IMR-90 (cell line): Measurements from ENCODE around the gene TRIM41.

ENCODE experiments used
- BHLHE40 ChIP-seq: fragments of 150-350 bp; IDR thresholded peaks from 2 replicates; pipeline ENCODE4 v1.6.1; 2016; ENCODE audit warnings: mild to moderate bottlenecking, low read depth, low read length
- CEBPB ChIP-seq: IDR thresholded peaks from 2 replicates; pipeline ENCODE4 v1.6.1; 2012; ENCODE audit warnings: low read depth, low read length, improper control_type of control experiment
- CHD1 ChIP-seq: IDR thresholded peaks from 2 replicates; pipeline ENCODE4 v1.6.1; 2012; ENCODE audit warnings: low read depth, low read length, improper control_type of control experiment
- ELK1 ChIP-seq: fragments of 150-350 bp; IDR thresholded peaks from 2 replicates; pipeline ENCODE4 v1.6.1; 2016; ENCODE audit warnings: low read depth, mild to moderate bottlenecking, low read length, moderate library complexity, borderline replicate concordance
- FOS ChIP-seq: fragments of 150-350 bp; IDR thresholded peaks from 2 replicates; pipeline ENCODE4 v1.6.1; 2016; ENCODE audit warnings: low read depth, low read length
- MXI1 ChIP-seq: IDR thresholded peaks from 2 replicates; pipeline ENCODE4 v1.6.1; 2012; ENCODE audit warnings: low read depth, mild to moderate bottlenecking, low read length, moderate library complexity, borderline replicate concordance
- NFE2L2 ChIP-seq: fragments of 150-350 bp; IDR thresholded peaks from 2 replicates; pipeline ENCODE4 v1.6.1; 2016; ENCODE audit warnings: low read depth, mild to moderate bottlenecking, low read length
- POLR2A ChIP-seq: IDR thresholded peaks from 2 replicates; pipeline ENCODE4 v1.6.1; 2012; ENCODE audit warnings: mild to moderate bottlenecking, low read depth, low read length
- RAD21 ChIP-seq: IDR thresholded peaks from 2 replicates; pipeline ENCODE4 v1.6.1; 2012; ENCODE audit warnings: low read length, improper control_type of control experiment
- RFX5 ChIP-seq: IDR thresholded peaks from 2 replicates; pipeline ENCODE4 v1.8.0; 2012; ENCODE audit warnings: low read depth, mild to moderate bottlenecking, low read length, moderate library complexity
- SMC3 ChIP-seq: fragments of 150-350 bp; IDR thresholded peaks from 2 replicates; pipeline ENCODE4 v1.6.1; 2016; ENCODE audit warnings: low read depth, mild to moderate bottlenecking, antibody characterized with exemption, low read length, moderate library complexity
- TF ChIP-seq, protein P1 (sequence below): conservative IDR thresholded peaks from 2 replicates; pipeline ENCODE4 v1.5.1; 2012; ENCODE audit warnings: mild to moderate bottlenecking, low read depth, low read length, improper control_type of control experiment

GRCh38 chr5:181221105-181221791 lies 1.8 kb upstream of the TRIM41 start:
- TF ChIP-seq, protein P1, sequence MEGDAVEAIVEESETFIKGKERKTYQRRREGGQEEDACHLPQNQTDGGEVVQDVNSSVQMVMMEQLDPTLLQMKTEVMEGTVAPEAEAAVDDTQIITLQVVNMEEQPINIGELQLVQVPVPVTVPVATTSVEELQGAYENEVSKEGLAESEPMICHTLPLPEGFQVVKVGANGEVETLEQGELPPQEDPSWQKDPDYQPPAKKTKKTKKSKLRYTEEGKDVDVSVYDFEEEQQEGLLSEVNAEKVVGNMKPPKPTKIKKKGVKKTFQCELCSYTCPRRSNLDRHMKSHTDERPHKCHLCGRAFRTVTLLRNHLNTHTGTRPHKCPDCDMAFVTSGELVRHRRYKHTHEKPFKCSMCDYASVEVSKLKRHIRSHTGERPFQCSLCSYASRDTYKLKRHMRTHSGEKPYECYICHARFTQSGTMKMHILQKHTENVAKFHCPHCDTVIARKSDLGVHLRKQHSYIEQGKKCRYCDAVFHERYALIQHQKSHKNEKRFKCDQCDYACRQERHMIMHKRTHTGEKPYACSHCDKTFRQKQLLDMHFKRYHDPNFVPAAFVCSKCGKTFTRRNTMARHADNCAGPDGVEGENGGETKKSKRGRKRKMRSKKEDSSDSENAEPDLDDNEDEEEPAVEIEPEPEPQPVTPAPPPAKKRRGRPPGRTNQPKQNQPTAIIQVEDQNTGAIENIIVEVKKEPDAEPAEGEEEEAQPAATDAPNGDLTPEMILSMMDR: no peak
- TF ChIP-seq RAD21 (no peak), SMC3 (no peak), MXI1 (no peak), POLR2A (no peak), RFX5 (no peak), ELK1 (no peak), CEBPB (no peak), CHD1 (no peak), BHLHE40 (no peak), NFE2L2 (no peak), FOS (no peak)
